HepG2 (cell line): ENCODE data around the gene FAAH2.

Source experiments
- CHCHD3 ChIP-seq: sonication (generic); formaldehyde crosslinking; IDR thresholded peaks from 2 replicates; pipeline ENCODE4 v1.8.0; 2022; ENCODE audit warnings: mild to moderate bottlenecking, missing genetic modification reagents, moderate library complexity
- CHD4 ChIP-seq: fragments of 200-600 bp; sonication (generic); IDR thresholded peaks from 2 replicates; pipeline ENCODE4 v1.7.0; 2017; ENCODE audit warnings: mild to moderate bottlenecking, low read length, borderline replicate concordance
- GTF2F1 ChIP-seq: fragments of 150-350 bp; IDR thresholded peaks from 2 replicates; pipeline ENCODE4 v1.6.1; 2014; ENCODE audit warnings: low read length
- MIER3 ChIP-seq: IDR thresholded peaks from 2 replicates; pipeline ENCODE4 v1.6.1; 2016; ENCODE audit warnings: missing compliant biosample characterization, borderline replicate concordance
- NR2C2 ChIP-seq: sonication (generic); formaldehyde crosslinking; IDR thresholded peaks from 2 replicates; pipeline ENCODE4 v1.4.0; 2020; ENCODE audit warnings: missing genetic modification reagents, mild to moderate bottlenecking, moderate library complexity, borderline replicate concordance
- PTBP1 ChIP-seq: fragments of 200-400 bp; formaldehyde crosslinking; IDR thresholded peaks from 2 replicates; pipeline ENCODE4 v1.6.1; 2018; ENCODE audit warnings: low read length, low read depth; ENCODE audit not compliant: poor library complexity, severe bottlenecking
- RAD51 ChIP-seq: fragments of 450-650 bp; IDR thresholded peaks from 2 replicates; pipeline ENCODE4 v1.6.1; 2016; ENCODE audit warnings: borderline replicate concordance
- TAF15 ChIP-seq: fragments of 200-400 bp; formaldehyde crosslinking; IDR thresholded peaks from one replicate; pipeline ENCODE4 v1.6.1; 2018; ENCODE audit warnings: mild to moderate bottlenecking, low read depth, low read length; ENCODE audit not compliant: poor library complexity, severe bottlenecking
- ZMYM3 ChIP-seq: sonication (generic); formaldehyde crosslinking; IDR thresholded peaks from 2 replicates; pipeline ENCODE4 v1.5.1; 2020; ENCODE audit warnings: mild to moderate bottlenecking, missing genetic modification reagents
- ZNF407 ChIP-seq: sonication (generic); formaldehyde crosslinking; IDR thresholded peaks from one replicate; pipeline ENCODE4 v1.5.1; 2020; ENCODE audit warnings: mild to moderate bottlenecking, missing genetic modification reagents; ENCODE audit errors: not compliant biosample characterization

GRCh38 chrX:57380026-57380796, 93.7 kb downstream of the FAAH2 start:
- TF ChIP-seq GTF2F1 (no peak), NR2C2 (CRISPR knock-in tag) (no peak), TAF15 (no peak), PTBP1 (no peak), ZMYM3 (no peak), ZNF407 (CRISPR knock-in tag) (no peak), CHD4 (no peak), RAD51 (no peak), CHCHD3 (CRISPR knock-in tag) (no peak), MIER3 (CRISPR knock-in tag) (no peak)
